Measurements from ENCODE around the gene ADGRB3. TPM values are rescaled to one million over a fixed set of nuclear protein-coding genes. Genes with fewer than 3 reads are reported as not detected.
A peak's percentile ranks its signal among the peaks of the same experiment; 100 is the strongest.

ADGRB3 gene
- total and polyA plus RNA-seq, 8 donors: 0.19 to 16.0 (median 0.61) TPM; not detected in 1

DNA sequence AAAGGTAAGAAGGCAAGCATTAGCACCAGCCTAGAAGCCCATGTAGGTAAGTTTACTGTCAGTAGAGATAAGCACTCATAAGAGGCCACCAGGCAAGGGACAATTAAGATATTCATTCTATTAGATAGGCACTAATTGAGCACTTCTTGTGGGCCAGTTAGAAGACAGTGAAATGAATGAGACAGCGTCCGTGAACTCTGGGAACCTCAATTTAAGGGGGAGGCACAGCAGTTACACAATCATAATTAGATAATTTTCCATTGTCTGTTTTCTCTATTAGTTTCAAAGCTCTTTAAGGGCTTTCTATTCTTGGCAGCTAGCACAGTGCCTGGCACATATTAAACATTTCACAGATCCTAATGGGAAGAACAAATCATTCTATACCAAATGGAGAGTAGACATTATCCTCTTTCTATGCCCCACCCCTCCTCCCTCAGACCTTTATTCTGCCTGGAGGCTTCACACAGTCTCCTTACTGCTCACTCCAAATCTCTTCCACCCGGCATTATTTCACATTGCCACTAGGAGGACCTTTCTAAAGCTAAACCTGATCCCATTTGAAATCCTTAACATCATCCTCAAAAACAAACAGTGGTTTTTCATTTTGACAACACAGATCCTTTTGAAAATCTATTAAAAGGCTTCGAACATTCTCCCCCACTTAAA is 529.6 kb downstream of the ADGRB3 start:
- no peak overlapping the region for H3K27ac ChIP-seq
- intact Hi-C loops (cut with DNase I; ENCODE audit: low total_unique reads): no loop called here
- no peaks in the 10 kb centered on the region for H3K27me3 ChIP-seq
- DNase-seq: peak in 1 of 2 donors; percentile 5
- no peak for TF ChIP-seq POLR2A (IDR thresholded peaks at IDR 0.05)
- TF ChIP-seq EP300 (IDR thresholded peaks at IDR 0.05): no peak
- TF ChIP-seq CTCF (IDR thresholded peaks at IDR 0.05): no peak
- no peak for TF ChIP-seq POLR2AphosphoS5 (IDR thresholded peaks at IDR 0.05)
- H3K36me3 ChIP-seq: no peaks in the 10 kb centered on the region
- no peak overlapping the region for H3K4me3 ChIP-seq
- no peaks in the 10 kb centered on the region for H3K4me1 ChIP-seq
- 55 to 78% (median 63%) methylated on average over 4 of the region's 4 CpGs for WGBS, 5 donors
- no peaks in the 10 kb centered on the region for H3K9me3 ChIP-seq

- no peaks in the 10 kb centered on the region for H3K4me1 ChIP-seq
- DNase-seq: no peak
- intact Hi-C loops (cut with DNase I; ENCODE audit: low total_unique reads): no loop called here
- no peak overlapping the region for H3K4me3 ChIP-seq
- no peaks in the 10 kb centered on the region for H3K36me3 ChIP-seq
- H3K27ac ChIP-seq: no peak overlapping the region
- no peaks in the 10 kb centered on the region for H3K27me3 ChIP-seq
- no peak for TF ChIP-seq POLR2AphosphoS5 (IDR thresholded peaks at IDR 0.05)
- TF ChIP-seq EP300 (IDR thresholded peaks at IDR 0.05): no peak
- TF ChIP-seq POLR2A (IDR thresholded peaks at IDR 0.05): no peak
- no peak for TF ChIP-seq CTCF (IDR thresholded peaks at IDR 0.05)
- H3K9me3 ChIP-seq: peaks cover 0 to 17% (median 5%) of the 10 kb centered on the region in 4 donors
Observed at GRCh38 chr6:69179681-69180080, 544.6 kb downstream of the ADGRB3 start.

DNA sequence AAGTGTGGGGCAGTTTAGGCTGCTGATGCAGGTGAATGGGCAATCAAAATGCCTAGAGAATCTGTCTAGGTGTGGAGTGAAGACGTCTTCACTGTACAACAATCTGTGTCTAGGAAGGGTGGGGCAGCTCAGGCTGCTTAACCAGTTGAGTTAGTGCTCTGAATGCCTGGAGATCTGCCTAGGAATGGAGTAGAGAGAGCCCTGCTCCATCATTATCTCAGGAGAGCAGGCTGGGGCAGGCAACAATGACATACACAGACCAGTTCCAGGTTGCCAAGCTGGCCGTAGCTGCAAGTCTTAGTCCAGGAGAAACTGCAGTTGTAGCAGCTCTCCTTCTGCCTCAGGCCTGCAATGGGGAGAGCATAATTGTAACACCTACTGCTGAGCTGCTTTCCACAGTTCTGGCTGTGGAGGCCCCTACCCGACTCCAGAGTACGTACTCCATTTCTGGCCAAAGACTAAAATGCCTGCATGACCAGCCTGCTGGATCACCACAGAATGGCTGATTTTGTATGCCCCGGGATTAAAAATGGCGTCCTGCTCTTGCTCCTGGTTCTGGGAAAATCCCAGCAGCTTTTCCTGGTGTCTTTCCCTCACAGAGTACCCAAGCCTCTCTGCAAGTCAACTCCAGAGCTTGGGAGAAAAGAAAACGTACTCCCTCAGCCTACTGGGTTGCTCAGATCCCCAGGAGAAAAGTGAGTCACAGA is 545.4 kb downstream of the ADGRB3 start:
- no peaks in the 10 kb centered on the region for H3K36me3 ChIP-seq
- H3K4me3 ChIP-seq: no peak overlapping the region
- intact Hi-C loops (cut with DNase I; ENCODE audit: low total_unique reads): no loop called here
- H3K27ac ChIP-seq: no peak overlapping the region
- DNase-seq: no peak
- H3K9me3 ChIP-seq: peaks cover 0 to 17% (median 5%) of the 10 kb centered on the region in 4 donors
- no peaks in the 10 kb centered on the region for H3K27me3 ChIP-seq
- no peaks in the 10 kb centered on the region for H3K4me1 ChIP-seq
- TF ChIP-seq EP300 (IDR thresholded peaks at IDR 0.05) (no peak), POLR2AphosphoS5 (IDR thresholded peaks at IDR 0.05) (no peak), POLR2A (IDR thresholded peaks at IDR 0.05) (no peak), CTCF (IDR thresholded peaks at IDR 0.05) (no peak)
- 79 to 86% (median 79%) methylated on average over 7 of the region's 7 CpGs for WGBS, 5 donors

DNA sequence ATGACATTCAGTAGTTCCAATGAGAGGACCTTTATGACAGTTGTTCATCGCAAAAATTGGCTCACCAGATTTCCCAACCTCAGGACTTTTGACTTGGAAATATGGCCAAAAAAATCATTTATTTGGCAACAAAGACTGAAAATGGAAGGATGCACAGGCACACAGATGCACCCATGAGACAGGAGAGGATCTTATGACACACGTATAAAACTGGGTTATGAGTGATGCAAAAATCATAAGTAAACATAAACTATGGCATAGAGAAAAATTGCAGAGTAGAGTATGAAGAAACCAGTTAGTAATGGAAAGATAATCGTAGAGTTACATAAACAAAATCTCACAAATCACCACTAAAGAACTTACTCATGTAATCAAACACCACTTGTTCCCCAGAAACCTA is 546.9 kb downstream of the ADGRB3 start:
- no peak overlapping the region for H3K27ac ChIP-seq
- no peaks in the 10 kb centered on the region for H3K4me1 ChIP-seq
- H3K9me3 ChIP-seq: peaks cover 0 to 17% (median 5%) of the 10 kb centered on the region in 4 donors
- no peaks in the 10 kb centered on the region for H3K36me3 ChIP-seq
- H3K27me3 ChIP-seq: no peaks in the 10 kb centered on the region
- 73 to 88% (median 85%) methylated on average over 3 of the region's 3 CpGs for WGBS, 5 donors
- no peak for DNase-seq
- H3K4me3 ChIP-seq: no peak overlapping the region
- TF ChIP-seq POLR2AphosphoS5 (IDR thresholded peaks at IDR 0.05) (no peak), EP300 (IDR thresholded peaks at IDR 0.05) (no peak), POLR2A (IDR thresholded peaks at IDR 0.05) (no peak), CTCF (IDR thresholded peaks at IDR 0.05) (no peak)
- intact Hi-C loops (cut with DNase I; ENCODE audit: low total_unique reads): no loop called here
